Activated B cell treated with CpG ODN at 0.5 μM for 24 hours (primary cell): ENCODE data around the gene MRC2. TPM values are rescaled to one million over a fixed set of nuclear protein-coding genes. Genes with fewer than 3 reads are reported as not detected.
A peak's percentile ranks its signal among the peaks of the same experiment; 100 is the strongest.
"Not testable (repeated sequence)": the region's sequence is repeated elsewhere in the genome, so short reads cannot be mapped to it uniquely, and the experiment has no call there.

ENCODE experiments used
- ATAC-seq: fragments of 200-7000 bp; cut with Tn5 transposase; one replicate; pipeline ENCODE4 v1.10.0; 2021; ENCODE audit warnings: low read depth, mild to moderate bottlenecking, moderate library complexity
- CTCF ChIA-PET: fragments of 350-600 bp; sonication (Branson Sonifier 250); formaldehyde crosslinking; loops from one replicate; lab custom pipeline; 2021; ENCODE audit warnings: antibody characterized with exemption; lab: Charles Lee
- POLR2A ChIA-PET: fragments of 350-600 bp; sonication (Branson Sonifier 250); formaldehyde crosslinking; loops from one replicate; lab custom pipeline; 2021; ENCODE audit warnings: antibody characterized with exemption; lab: Charles Lee
- DNase-seq: peaks from one replicate; pipeline ENCODE4 v3.0.0; 2022
- H3K27ac Mint-ChIP-seq: one replicate; pipeline ENCODE4 v1.8.0; 2020; ENCODE audit warnings: mixed read lengths
- H3K27me3 Mint-ChIP-seq: one replicate; pipeline ENCODE4 v1.8.0; 2021; ENCODE audit warnings: mixed read lengths
- H3K36me3 Mint-ChIP-seq: one replicate; pipeline ENCODE4 v1.8.0; 2021; ENCODE audit warnings: low read depth, mixed read lengths
- H3K4me1 Mint-ChIP-seq: one replicate; pipeline ENCODE4 v1.8.0; 2021; ENCODE audit warnings: mixed read lengths
- H3K4me3 Mint-ChIP-seq: one replicate; pipeline ENCODE4 v1.8.0; 2020; ENCODE audit warnings: mild to moderate bottlenecking, mixed read lengths
- H3K9me3 Mint-ChIP-seq: one replicate; pipeline ENCODE4 v1.8.0; 2020; ENCODE audit warnings: mixed read lengths
- intact Hi-C: fragments of 100-400 bp; cut with micrococcal nuclease; formaldehyde crosslinking; loops from one replicate; pipeline ENCODE4 v1.15.1; 2024
- total RNA-seq: library from RNA; stranded (reverse); gene quantifications from 2 replicates; pipeline ENCODE4 v1.2.3, GENCODE V29; 2022
- TF ChIP-seq, protein P1 (sequence below): fragments of 200-600 bp; IDR thresholded peaks from one replicate; pipeline ENCODE4 v1.8.0; 2022; ENCODE audit warnings: antibody characterized with exemption, mild to moderate bottlenecking

Gene MRC2
- total RNA-seq, 1 donor from 2014 or later, result 0.11 TPM

DNA sequence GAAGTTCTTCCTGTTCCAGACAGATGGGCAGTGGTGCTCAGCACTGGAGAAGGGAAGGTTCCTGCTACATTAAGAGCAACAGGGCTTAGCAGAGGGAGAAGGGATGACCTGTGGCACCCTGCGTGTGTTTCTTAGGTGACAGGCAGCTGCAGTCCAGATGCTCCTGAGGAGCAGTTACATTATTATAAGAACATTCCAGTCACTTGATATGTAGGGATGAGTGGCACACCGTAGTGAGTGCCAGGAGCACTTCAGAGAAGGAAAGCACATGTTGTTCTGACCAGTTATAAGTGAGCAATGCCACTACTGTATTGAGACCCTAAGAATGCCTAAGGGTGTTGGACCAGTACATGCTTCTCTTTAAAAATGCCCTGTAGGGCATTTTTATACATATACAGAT lies 39.9 kb upstream of the MRC2 start:
- TF ChIP-seq, protein P1, sequence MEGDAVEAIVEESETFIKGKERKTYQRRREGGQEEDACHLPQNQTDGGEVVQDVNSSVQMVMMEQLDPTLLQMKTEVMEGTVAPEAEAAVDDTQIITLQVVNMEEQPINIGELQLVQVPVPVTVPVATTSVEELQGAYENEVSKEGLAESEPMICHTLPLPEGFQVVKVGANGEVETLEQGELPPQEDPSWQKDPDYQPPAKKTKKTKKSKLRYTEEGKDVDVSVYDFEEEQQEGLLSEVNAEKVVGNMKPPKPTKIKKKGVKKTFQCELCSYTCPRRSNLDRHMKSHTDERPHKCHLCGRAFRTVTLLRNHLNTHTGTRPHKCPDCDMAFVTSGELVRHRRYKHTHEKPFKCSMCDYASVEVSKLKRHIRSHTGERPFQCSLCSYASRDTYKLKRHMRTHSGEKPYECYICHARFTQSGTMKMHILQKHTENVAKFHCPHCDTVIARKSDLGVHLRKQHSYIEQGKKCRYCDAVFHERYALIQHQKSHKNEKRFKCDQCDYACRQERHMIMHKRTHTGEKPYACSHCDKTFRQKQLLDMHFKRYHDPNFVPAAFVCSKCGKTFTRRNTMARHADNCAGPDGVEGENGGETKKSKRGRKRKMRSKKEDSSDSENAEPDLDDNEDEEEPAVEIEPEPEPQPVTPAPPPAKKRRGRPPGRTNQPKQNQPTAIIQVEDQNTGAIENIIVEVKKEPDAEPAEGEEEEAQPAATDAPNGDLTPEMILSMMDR, result no peak
- ChIA-PET CTCF (no interaction called here), POLR2A (no interaction called here)
- Mint-ChIP-seq H3K27ac (no peak overlapping the region), H3K4me1 (no peaks in the 10 kb centered on the region), H3K4me3 (no peak overlapping the region), H3K9me3 (no peaks in the 10 kb centered on the region), H3K27me3 (no peaks in the 10 kb centered on the region), H3K36me3 (peaks cover 69% of the 10 kb centered on the region)
- ATAC-seq (no peak), DNase-seq (no peak)
- intact Hi-C loops, result no loop called here

DNA sequence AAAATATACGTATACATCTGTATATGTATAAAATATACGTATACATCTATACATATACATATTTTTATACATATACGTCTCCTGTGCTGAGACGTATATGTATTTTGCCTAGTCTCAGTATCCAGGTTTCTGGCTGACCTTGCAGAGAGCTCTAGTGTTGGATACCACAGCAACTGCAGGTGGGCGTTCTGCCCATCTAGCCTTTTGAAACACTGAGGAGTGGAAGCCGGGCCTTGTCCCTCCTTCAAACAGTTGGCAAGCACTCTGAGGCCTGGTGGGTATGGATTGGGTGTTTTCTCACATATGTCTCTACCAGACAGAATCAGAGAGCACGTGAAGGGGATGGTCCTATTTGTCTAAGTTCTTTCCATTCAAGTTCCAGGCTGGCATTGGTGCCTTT lies 39.4 kb upstream of the MRC2 start:
- H3K27ac Mint-ChIP-seq, result peak overlapping the region; percentile 35
- no peak overlapping the region for H3K4me3 Mint-ChIP-seq
- DNase-seq, result no peak
- ChIA-PET POLR2A (interaction anchor here (0.6 kb wide), 1 partner anchor 173 kb away, joined by 4 read pairs; no protein-coding TSS in a partner anchor), CTCF (no interaction called here)
- H3K36me3 Mint-ChIP-seq, result peaks cover 70% of the 10 kb centered on the region
- no peak for ATAC-seq
- TF ChIP-seq, protein P1, result no peak
- intact Hi-C loops, result no loop called here
- no peaks in the 10 kb centered on the region for H3K4me1 Mint-ChIP-seq
- H3K27me3 Mint-ChIP-seq, result no peaks in the 10 kb centered on the region
- no peaks in the 10 kb centered on the region for H3K9me3 Mint-ChIP-seq

DNA sequence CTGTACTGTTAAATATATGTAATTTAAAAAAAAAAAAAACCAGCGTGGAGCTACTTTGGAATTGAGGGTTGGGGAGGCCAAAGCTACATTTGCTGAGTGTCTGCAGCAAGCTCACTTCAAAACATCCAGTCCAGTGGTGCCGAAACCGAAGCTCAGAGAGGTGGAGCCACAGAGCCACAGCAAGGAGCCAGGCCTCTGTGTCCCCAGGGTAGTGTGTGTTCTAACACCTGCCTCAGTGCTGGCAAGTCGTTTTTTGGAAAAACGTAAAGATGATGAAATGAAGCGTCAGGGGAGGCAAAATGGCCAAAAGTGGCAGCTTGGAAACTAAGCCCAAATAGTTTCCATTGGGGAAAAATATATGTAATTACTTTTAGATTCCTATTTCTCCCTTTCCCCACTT lies 36.1 kb upstream of the MRC2 start:
- TF ChIP-seq, protein P1, result no peak
- no peak for ATAC-seq
- no peak for DNase-seq
- intact Hi-C loops, result no loop called here
- Mint-ChIP-seq H3K9me3 (no peaks in the 10 kb centered on the region), H3K27me3 (no peaks in the 10 kb centered on the region), H3K4me1 (no peaks in the 10 kb centered on the region), H3K36me3 (peaks cover 66% of the 10 kb centered on the region), H3K27ac (no peak overlapping the region), H3K4me3 (no peak overlapping the region)
- ChIA-PET CTCF (interaction anchor here (0.7 kb wide), 1 partner anchor 170 kb away, joined by 3 read pairs; no protein-coding TSS in a partner anchor), POLR2A (no interaction called here)

DNA sequence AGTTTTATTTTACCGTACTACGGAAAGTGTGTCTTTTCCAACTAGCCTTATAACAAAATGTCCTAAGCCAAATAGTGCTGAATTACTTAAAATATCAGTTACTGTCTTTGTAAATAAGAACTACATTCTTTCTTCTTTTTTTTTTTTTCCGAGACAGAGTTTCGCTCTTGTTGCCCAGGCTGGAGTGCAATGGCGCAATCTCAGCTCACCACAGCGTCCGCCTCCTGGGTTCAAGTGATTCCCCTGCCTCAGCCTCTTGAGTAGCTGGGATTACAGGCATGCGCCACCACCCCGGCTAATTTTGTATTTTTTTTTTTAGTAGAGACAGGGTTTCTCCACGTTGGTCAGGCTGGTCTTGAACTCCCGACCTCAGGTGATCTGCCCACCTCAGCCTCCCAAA lies 35.6 kb upstream of the MRC2 start:
- CTCF ChIA-PET, H3K4me1 Mint-ChIP-seq, H3K9me3 Mint-ChIP-seq, DNase-seq, POLR2A ChIA-PET, intact Hi-C loops, H3K4me3 Mint-ChIP-seq, H3K27me3 Mint-ChIP-seq, H3K27ac Mint-ChIP-seq, ATAC-seq: not testable (repeated sequence)
- H3K36me3 Mint-ChIP-seq, result peaks cover 68% of the 10 kb centered on the region

DNA sequence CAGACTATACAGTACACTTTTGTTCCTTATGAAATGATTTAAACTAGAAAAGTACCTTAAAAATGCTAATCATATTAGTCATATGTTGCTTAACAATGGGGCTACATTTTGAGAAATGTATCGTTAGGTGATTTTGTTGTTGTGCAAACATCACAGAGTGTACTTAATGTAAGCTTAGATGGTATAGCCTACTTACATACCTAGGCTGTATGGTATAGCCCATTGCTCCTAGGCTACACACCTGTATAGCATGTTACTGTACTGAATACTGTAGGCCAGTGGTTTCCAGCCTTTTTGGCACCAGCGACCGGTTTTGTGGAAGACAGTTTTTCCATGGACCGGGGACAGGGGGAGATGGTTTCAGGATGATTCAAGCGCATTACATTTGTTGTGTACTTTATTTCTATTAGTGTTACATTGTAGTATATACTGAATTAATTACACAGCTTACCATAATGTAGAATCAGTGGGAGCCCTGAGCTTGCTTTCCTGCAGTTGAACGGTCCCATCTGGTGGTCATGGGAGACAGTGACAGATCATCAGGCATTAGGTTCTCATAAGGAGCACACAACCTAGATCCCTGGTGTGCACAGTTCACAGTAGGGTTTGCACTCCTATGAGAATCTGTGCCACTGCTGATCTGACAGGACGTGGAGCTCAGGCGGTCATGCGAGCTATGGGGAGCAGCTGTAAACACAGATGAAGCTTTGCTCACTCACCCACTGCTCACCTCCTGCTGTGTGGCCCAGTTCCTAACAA lies 35.0 kb upstream of the MRC2 start:
- Mint-ChIP-seq H3K27me3 (no peaks in the 10 kb centered on the region), H3K4me3 (no peak overlapping the region), H3K36me3 (peaks cover 68% of the 10 kb centered on the region), H3K27ac (no peak overlapping the region), H3K4me1 (no peaks in the 10 kb centered on the region), H3K9me3 (no peaks in the 10 kb centered on the region)
- CTCF ChIA-PET, result no interaction called here
- DNase-seq, result no peak
- TF ChIP-seq, protein P1, result no peak
- POLR2A ChIA-PET, result no interaction called here
- intact Hi-C loops, result no loop called here
- no peak for ATAC-seq
